Sigmoid colon (tissue), 7 donors: ENCODE data around the gene TDRKH. TPM values are rescaled to one million over a fixed set of nuclear protein-coding genes. Genes with fewer than 3 reads are reported as not detected.

Experiments used
- DNase-seq: peaks from one replicate; pipeline ENCODE4 v3.0.0-alpha.2; 2019
- H3K27ac ChIP-seq, 4 donors: fragments of 200-600 bp; sonication (generic); one replicate each; pipeline ENCODE4 v1.5.1; 2016 to 2019; ENCODE audit warnings: mild to moderate bottlenecking in 1 of 4
- H3K27me3 ChIP-seq, 3 donors: fragments of 200-600 bp; sonication (generic); one replicate each; pipeline ENCODE4 v1.5.1; 2019; ENCODE audit warnings: mild to moderate bottlenecking in 1 of 3
- H3K36me3 ChIP-seq, 4 donors: fragments of 200-600 bp; sonication (generic); one replicate each; pipeline ENCODE4 v1.5.1; 2016 to 2019
- H3K4me1 ChIP-seq, 4 donors: fragments of 200-600 bp; sonication (generic); one replicate each; pipeline ENCODE4 v1.5.1; 2017 to 2019
- H3K4me3 ChIP-seq, 4 donors: fragments of 200-600 bp; sonication (generic); one replicate each; pipeline ENCODE4 v1.5.1; 2017 to 2019; ENCODE audit warnings: mild to moderate bottlenecking in 2 of 4, moderate library complexity in 1 of 4
- H3K9me3 ChIP-seq, 4 donors: fragments of 200-600 bp in 3 of 4; sonication (generic) in 3 of 4; one replicate each; pipeline versions ENCODE4 v1.5.1 to v1.6.1; 2013 to 2019
- EP300 ChIP-seq, 4 donors: sonication (generic); formaldehyde crosslinking; IDR thresholded peaks; one replicate each; pipeline ENCODE4 v1.6.1; 2017; ENCODE audit warnings: antibody characterized with exemption in 4 of 4
- POLR2A ChIP-seq, 2 donors: fragments of 450-650 bp; IDR thresholded peaks; one replicate each; pipeline ENCODE4 v1.6.1; 2016; ENCODE audit warnings: antibody characterized with exemption in 2 of 2, mild to moderate bottlenecking in 2 of 2, moderate library complexity in 2 of 2
- POLR2AphosphoS5 ChIP-seq, 4 donors: sonication (generic); formaldehyde crosslinking; IDR thresholded peaks; one replicate each; pipeline ENCODE4 v1.6.1; 2017; ENCODE audit warnings: antibody characterized with exemption in 4 of 4
- WGBS, 2 donors: extraction: QIAGEN DNeasy Blood & Tissue Kit; methylation state at CpG; one replicate each; pipeline ENCODE4 v1.1.7; 2013; 5-methylcytosine and 5-hydroxymethylcytosine counted together
- intact Hi-C: fragments of 100-400 bp; cut with DNase I; formaldehyde crosslinking; loops from one replicate; pipeline ENCODE4 v1.15.1; 2023
- polyA plus RNA-seq, 3 donors: library from polyadenylated mRNA; stranded (reverse); fragments of 200-250 nt; gene quantifications; one replicate each; pipeline ENCODE4 v1.2.3, GENCODE V29; 2013
- total RNA-seq, 4 donors: library from RNA; depleted of rRNA; stranded (reverse); fragments of >200 nt; gene quantifications; one replicate each; pipeline ENCODE4 v1.1.0, GENCODE V29; 2016
- TF ChIP-seq, protein P1 (sequence below), 4 experiments: fragments of 450-650 bp in 3 of 4; fragments of 200-600 bp in 1 of 4; IDR thresholded peaks; one replicate each; pipeline ENCODE4 v1.5.1; 2016 to 2019; ENCODE audit warnings: antibody characterized with exemption in 4 of 4, mild to moderate bottlenecking in 3 of 4, moderate library complexity in 2 of 4
- donor health status: healthy with polysubstance abuse.
- donor health status: Bipolar disorder and iron deficiency.
- donor health status: healthy.

Gene TDRKH
- total and polyA plus RNA-seq, 7 donors: 1.8 to 5.5 (median 3.9) TPM

DNA sequence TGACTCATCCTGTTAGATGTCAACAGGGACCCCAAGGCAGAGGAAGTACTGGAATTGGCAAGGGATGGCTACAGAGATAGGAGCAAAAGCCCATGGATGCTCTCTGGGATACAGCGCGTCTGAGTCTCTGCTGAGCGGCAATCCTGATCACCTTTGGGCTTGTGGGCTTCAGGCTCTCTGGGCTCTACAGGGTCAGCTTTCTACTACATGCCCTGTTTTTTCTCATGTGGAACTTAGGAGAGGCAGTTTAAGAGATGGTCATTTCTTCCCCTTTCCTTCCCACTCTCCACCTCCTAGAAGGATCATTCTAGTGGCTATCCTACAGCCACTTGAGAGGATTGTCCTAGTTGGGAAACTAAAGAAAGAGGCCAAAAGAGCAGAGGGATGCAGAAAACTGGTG lies 13.6 kb upstream of the TDRKH start:
- no peak overlapping the region for H3K4me3 ChIP-seq
- H3K27me3 ChIP-seq: peaks cover 0 to 45% (median 0%) of the 10 kb centered on the region in 3 donors
- DNase-seq: no peak
- H3K36me3 ChIP-seq: no peaks in the 10 kb centered on the region
- WGBS, 2 donors: 95 to 97% methylated on average over 3 of the region's 3 CpGs
- TF ChIP-seq, protein P1, sequence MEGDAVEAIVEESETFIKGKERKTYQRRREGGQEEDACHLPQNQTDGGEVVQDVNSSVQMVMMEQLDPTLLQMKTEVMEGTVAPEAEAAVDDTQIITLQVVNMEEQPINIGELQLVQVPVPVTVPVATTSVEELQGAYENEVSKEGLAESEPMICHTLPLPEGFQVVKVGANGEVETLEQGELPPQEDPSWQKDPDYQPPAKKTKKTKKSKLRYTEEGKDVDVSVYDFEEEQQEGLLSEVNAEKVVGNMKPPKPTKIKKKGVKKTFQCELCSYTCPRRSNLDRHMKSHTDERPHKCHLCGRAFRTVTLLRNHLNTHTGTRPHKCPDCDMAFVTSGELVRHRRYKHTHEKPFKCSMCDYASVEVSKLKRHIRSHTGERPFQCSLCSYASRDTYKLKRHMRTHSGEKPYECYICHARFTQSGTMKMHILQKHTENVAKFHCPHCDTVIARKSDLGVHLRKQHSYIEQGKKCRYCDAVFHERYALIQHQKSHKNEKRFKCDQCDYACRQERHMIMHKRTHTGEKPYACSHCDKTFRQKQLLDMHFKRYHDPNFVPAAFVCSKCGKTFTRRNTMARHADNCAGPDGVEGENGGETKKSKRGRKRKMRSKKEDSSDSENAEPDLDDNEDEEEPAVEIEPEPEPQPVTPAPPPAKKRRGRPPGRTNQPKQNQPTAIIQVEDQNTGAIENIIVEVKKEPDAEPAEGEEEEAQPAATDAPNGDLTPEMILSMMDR (IDR thresholded peaks at IDR 0.05): no peak
- TF ChIP-seq POLR2AphosphoS5 (IDR thresholded peaks at IDR 0.05): no peak
- no peak for TF ChIP-seq EP300 (IDR thresholded peaks at IDR 0.05)
- no peak for TF ChIP-seq POLR2A (IDR thresholded peaks at IDR 0.05)
- intact Hi-C loops: no loop called here
- H3K9me3 ChIP-seq: no peaks in the 10 kb centered on the region
- no peaks in the 10 kb centered on the region for H3K4me1 ChIP-seq
- no peak overlapping the region for H3K27ac ChIP-seq

DNA sequence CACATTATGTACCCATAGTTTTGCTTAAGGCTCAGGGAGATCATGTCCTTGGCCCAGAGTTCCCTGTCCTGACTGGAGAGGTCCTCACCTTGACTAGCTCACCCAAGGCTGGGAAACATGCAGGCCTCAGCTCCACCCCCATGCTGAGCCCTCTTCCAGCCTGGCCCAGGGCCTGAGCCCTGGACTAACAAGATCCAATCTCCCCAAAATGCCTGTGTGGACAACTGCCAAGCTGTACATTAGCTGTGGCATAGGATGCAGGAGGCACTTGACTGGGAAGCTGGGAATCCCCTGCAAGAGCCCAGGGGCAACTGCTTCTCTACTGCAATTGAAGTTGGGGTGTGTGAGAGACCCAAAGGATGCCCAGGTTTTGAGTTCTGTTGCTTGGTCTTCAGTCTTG lies 12.9 kb upstream of the TDRKH start:
- DNase-seq: peak; percentile 25
- no peak overlapping the region for H3K4me3 ChIP-seq
- TF ChIP-seq POLR2A (IDR thresholded peaks at IDR 0.05): no peak
- intact Hi-C loops: no loop called here
- H3K27me3 ChIP-seq: peaks cover 0 to 45% (median 0%) of the 10 kb centered on the region in 3 donors
- no peaks in the 10 kb centered on the region for H3K36me3 ChIP-seq
- no peaks in the 10 kb centered on the region for H3K9me3 ChIP-seq
- no peaks in the 10 kb centered on the region for H3K4me1 ChIP-seq
- H3K27ac ChIP-seq: no peak overlapping the region

DNA sequence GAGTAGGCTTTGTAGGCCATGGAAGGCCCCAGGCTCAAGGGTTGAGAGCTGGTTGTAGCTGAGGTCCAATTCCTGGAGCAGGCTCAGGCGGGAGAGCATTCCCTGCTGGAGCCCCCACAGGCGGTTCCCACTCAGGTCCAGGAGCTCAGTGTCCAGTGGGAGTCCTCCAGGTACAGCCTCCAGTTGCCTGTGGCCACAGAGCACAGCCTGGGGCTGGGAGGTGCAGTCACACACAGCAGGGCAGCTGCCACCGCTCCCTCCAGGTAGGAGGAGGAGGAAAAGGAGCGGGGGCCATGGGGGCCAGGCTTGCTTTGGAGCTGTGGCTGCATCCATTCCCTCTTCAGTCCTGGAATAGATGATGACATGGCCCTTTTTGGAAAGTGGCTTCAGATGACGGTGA lies 12.1 kb upstream of the TDRKH start:
- Histone ChIP-seq H3K36me3 (no peaks in the 10 kb centered on the region), H3K27me3 (peaks cover 0 to 45% (median 0%) of the 10 kb centered on the region in 3 donors), H3K4me1 (no peaks in the 10 kb centered on the region), H3K9me3 (no peaks in the 10 kb centered on the region), H3K27ac (no peak overlapping the region), H3K4me3 (no peak overlapping the region)
- 92 to 95% methylated on average over 5 of the region's 5 CpGs for WGBS, 2 donors
- intact Hi-C loops: no loop called here
- TF ChIP-seq POLR2AphosphoS5 (IDR thresholded peaks at IDR 0.05) (no peak), EP300 (IDR thresholded peaks at IDR 0.05) (no peak), POLR2A (IDR thresholded peaks at IDR 0.05) (no peak)
- TF ChIP-seq, protein P1 (IDR thresholded peaks at IDR 0.05): no peak
- peak; percentile 56 for DNase-seq

DNA sequence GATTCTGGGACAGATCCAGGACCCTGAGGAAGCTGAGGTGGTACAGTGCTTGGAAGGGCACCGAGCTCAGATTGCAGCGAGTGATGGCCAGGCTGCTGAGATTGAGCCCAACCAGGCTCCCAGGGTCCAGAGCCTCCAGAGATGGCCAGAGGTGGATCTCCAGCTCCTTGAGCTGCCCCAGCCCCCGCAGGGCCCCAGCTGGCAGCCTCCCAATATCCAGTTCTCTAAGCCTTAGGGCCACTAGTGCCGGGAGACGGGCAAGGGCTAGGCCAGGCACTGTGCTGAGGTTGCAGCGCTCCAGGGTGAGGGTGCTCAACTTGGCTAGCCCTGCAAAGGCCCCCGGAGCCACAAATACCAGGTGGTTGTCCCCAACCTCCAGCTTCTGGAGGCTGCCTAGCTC lies 11.5 kb upstream of the TDRKH start:
- Histone ChIP-seq H3K4me1 (no peaks in the 10 kb centered on the region), H3K36me3 (no peaks in the 10 kb centered on the region), H3K27me3 (peaks cover 0 to 45% (median 0%) of the 10 kb centered on the region in 3 donors), H3K27ac (no peak overlapping the region), H3K9me3 (no peaks in the 10 kb centered on the region), H3K4me3 (no peak overlapping the region)
- peak; percentile 54 for DNase-seq
- 89 to 91% methylated on average over 7 of the region's 7 CpGs for WGBS, 2 donors
- intact Hi-C loops: no loop called here
- TF ChIP-seq, protein P1 (IDR thresholded peaks at IDR 0.05): no peak
- TF ChIP-seq POLR2A (IDR thresholded peaks at IDR 0.05) (no peak), POLR2AphosphoS5 (IDR thresholded peaks at IDR 0.05) (no peak), EP300 (IDR thresholded peaks at IDR 0.05) (no peak)

DNA sequence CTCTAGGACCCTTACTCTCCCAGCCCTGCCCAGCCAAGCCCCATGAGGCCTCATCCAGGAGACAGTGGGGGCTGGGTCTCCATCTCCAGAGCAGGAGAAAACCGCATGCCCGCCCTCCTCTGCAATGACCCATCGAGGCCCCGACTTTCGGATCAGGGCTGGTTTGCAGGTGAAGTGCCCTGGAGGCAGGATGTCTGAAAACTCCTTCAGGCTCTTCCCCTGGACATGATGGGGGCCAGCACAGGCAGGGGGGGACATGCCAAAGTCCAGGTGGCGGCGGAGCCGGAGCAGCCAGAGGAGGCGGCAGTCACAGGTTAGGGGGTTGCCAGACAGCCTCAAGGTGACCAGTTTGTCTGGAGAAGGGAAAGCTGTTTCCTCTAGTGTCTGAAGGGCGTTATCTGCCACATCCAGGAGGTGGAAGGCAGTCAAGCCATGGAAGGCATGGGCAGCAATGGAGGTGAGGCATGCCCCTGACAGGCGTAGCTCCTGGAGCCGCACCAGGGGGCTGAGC lies 11.1 kb upstream of the TDRKH start:
- TF ChIP-seq EP300 (IDR thresholded peaks at IDR 0.05) (no peak), POLR2AphosphoS5 (IDR thresholded peaks at IDR 0.05) (no peak), POLR2A (IDR thresholded peaks at IDR 0.05) (no peak)
- TF ChIP-seq, protein P1 (IDR thresholded peaks at IDR 0.05): no peak
- H3K36me3 ChIP-seq: no peaks in the 10 kb centered on the region
- no peaks in the 10 kb centered on the region for H3K4me1 ChIP-seq
- intact Hi-C loops: no loop called here
- no peak overlapping the region for H3K4me3 ChIP-seq
- WGBS, 2 donors: 95% methylated on average over 12 of the region's 12 CpGs
- H3K27ac ChIP-seq: no peak overlapping the region
- peak; percentile 51 for DNase-seq
- no peaks in the 10 kb centered on the region for H3K9me3 ChIP-seq
- peaks cover 0 to 41% (median 0%) of the 10 kb centered on the region in 3 donors for H3K27me3 ChIP-seq
